ENCODE measurements around the gene IL13. TPM values are rescaled to one million over a fixed set of nuclear protein-coding genes. Genes with fewer than 3 reads are reported as not detected.

The IL13 gene
- 0.84 TPM for total RNA-seq
- not detected for polyA plus RNA-seq

DNA sequence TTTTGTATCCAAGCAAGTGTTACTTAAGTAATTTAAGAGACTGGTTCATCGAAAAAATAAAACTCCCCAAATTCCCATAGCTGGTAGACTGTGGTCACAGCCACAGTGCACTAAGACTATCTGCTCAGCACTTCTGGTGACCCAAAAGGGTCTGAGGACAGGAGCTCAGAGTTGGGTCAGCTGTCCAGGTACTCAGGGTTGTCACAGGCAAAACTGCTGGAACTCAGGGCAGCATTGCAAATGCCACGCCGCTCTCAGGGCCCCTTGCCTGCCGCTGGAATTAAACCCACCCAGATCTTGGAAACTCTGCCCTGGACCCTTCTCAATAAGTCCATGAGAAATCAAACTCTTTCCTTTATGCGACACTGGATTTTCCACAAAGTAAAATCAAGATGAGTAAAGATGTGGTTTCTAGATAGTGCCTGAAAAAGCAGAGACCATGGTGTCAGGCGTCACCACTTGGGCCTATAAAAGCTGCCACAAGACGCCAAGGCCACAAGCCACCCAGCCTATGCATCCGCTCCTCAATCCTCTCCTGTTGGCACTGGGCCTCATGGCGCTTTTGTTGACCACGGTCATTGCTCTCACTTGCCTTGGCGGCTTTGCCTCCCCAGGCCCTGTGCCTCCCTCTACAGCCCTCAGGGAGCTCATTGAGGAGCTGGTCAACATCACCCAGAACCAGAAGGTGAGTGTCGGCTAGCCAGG is at the start of gene IL13:
TSS of gene IL13 (plus strand) at position 498 of the 705 bp plus-strand sequence. CDS start at position 512, 14 bp downstream.
- Histone ChIP-seq H3K9me3 (ENCODE audit: control insufficient read depth in 2 of 2, low read length in 2 of 2) (no peaks in the 10 kb centered on the region), H3K27me3 (ENCODE audit: control insufficient read depth, insufficient read depth, low read length) (peaks cover 9% of the 10 kb centered on the region), H3K36me3 (ENCODE audit: control insufficient read depth, insufficient read depth, low read length) (no peaks in the 10 kb centered on the region), H3K27ac (ENCODE audit: insufficient read depth, low read length, poor library complexity, severe bottlenecking) (no peak within 1 kb of the TSS), H3K4me1 (ENCODE audit: control insufficient read depth, insufficient read depth, low read length, poor library complexity, severe bottlenecking) (peaks cover 13% of the 10 kb centered on the region), H3K4me3 (ENCODE audit: low read depth, low read length) (no peak within 1 kb of the TSS)
- ATAC-seq (ENCODE audit: low read depth in 2 of 2): no peak
- Mint-ChIP-seq H3K27ac (no peak within 1 kb of the TSS), H3K27me3 (peaks cover 46% of the 10 kb centered on the region), H3K9me3 (peaks cover 0 to 2% (median 0%) of the 10 kb centered on the region in 7 donors), H3K4me1 (peaks cover 0 to 14% (median 5%) of the 10 kb centered on the region in 4 donors), H3K4me3 (no peak within 1 kb of the TSS), H3K36me3 (no peaks in the 10 kb centered on the region)
- no peak for DNase-seq

DNA sequence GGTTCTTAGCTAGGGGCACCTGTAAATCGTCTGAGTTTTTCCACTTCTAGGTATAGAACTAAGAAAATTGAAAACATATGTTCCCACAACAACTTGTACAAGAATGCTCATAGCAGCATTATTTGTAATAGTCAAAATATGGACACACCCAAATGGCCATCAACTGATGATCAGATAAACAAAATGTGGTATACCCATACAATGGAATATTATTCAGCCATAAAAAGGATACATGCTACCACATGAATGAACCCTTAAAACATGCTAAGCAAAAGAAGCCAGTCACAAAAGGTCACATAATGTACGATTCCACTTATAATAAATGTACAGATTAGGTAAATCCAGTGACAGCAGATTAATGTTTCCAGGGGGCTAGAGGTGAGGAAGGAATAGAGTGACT is 46.0 kb upstream of the IL13 start:
- no peak overlapping the region for H3K4me3 Mint-ChIP-seq
- no peak overlapping the region for H3K27ac Mint-ChIP-seq
- H3K9me3 Mint-ChIP-seq: peaks cover 0 to 4% (median 0%) of the 10 kb centered on the region in 7 donors
- H3K27ac ChIP-seq (ENCODE audit: insufficient read depth, low read length, poor library complexity, severe bottlenecking): no peak overlapping the region
- peaks cover 46% of the 10 kb centered on the region for H3K36me3 Mint-ChIP-seq
- ATAC-seq (ENCODE audit: low read depth in 2 of 2): no peak
- H3K4me1 Mint-ChIP-seq: peaks cover 0 to 4% (median 0%) of the 10 kb centered on the region in 4 donors
- no peak overlapping the region for H3K4me3 ChIP-seq (ENCODE audit: low read depth, low read length)
- H3K27me3 ChIP-seq (ENCODE audit: control insufficient read depth, insufficient read depth, low read length): no peaks in the 10 kb centered on the region
- no peak for DNase-seq
- H3K4me1 ChIP-seq (ENCODE audit: control insufficient read depth, insufficient read depth, low read length, poor library complexity, severe bottlenecking): no peaks in the 10 kb centered on the region
- no peaks in the 10 kb centered on the region for H3K27me3 Mint-ChIP-seq
- H3K36me3 ChIP-seq (ENCODE audit: control insufficient read depth, insufficient read depth, low read length): peaks cover 44% of the 10 kb centered on the region
- no peaks in the 10 kb centered on the region for H3K9me3 ChIP-seq (ENCODE audit: control insufficient read depth in 2 of 2, low read length in 2 of 2)

DNA sequence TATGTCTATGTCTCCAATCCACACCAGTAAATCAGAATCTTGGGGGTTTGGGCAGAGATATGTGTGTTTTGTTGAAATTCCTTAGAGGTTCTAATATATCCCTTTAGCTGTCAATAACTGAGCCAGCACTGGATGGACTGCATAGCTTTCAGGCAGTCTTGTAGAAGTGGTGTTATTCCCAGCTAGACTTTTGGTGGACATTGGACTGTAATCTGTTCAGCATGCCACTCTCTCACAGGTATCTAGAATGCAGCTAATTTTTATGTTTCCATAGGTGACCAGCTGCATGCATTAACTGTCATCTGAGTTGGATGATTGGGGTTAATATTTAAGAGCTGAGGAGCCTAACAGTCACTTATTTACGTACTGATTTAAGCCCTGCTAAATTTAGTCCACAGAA is 45.1 kb upstream of the IL13 start:
- ATAC-seq (ENCODE audit: low read depth in 2 of 2) (no peak), DNase-seq (no peak)
- Mint-ChIP-seq H3K27me3 (no peaks in the 10 kb centered on the region), H3K4me1 (peaks cover 0 to 4% (median 0%) of the 10 kb centered on the region in 4 donors), H3K4me3 (no peak overlapping the region), H3K36me3 (peaks cover 46% of the 10 kb centered on the region), H3K27ac (no peak overlapping the region), H3K9me3 (peaks cover 0 to 4% (median 0%) of the 10 kb centered on the region in 7 donors)
- Histone ChIP-seq H3K36me3 (ENCODE audit: control insufficient read depth, insufficient read depth, low read length) (peaks cover 50% of the 10 kb centered on the region), H3K4me1 (ENCODE audit: control insufficient read depth, insufficient read depth, low read length, poor library complexity, severe bottlenecking) (no peaks in the 10 kb centered on the region), H3K27ac (ENCODE audit: insufficient read depth, low read length, poor library complexity, severe bottlenecking) (no peak overlapping the region), H3K27me3 (ENCODE audit: control insufficient read depth, insufficient read depth, low read length) (no peaks in the 10 kb centered on the region), H3K4me3 (ENCODE audit: low read depth, low read length) (no peak overlapping the region), H3K9me3 (ENCODE audit: control insufficient read depth in 2 of 2, low read length in 2 of 2) (no peaks in the 10 kb centered on the region)

DNA sequence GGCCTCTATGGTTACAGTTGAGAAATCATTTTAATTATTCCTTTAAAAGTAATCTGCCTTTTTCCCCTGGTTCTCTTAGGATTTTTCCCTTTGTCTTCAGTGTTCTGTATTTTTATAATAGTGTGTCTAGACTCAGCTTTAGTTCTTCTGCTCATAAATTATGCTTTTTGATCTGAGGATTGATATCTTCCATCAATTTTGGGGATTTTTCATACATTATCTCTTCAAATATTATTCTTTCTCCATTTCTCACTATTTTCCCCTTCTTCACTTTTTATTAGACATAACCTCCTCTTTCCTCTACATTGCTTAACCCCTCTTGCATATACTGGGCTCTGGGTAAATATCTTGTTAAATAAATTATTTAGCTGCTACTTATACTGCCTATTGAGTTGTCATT is 36.3 kb upstream of the IL13 start:
- Histone ChIP-seq H3K36me3 (ENCODE audit: control insufficient read depth, insufficient read depth, low read length) (peaks cover 30% of the 10 kb centered on the region), H3K4me1 (ENCODE audit: control insufficient read depth, insufficient read depth, low read length, poor library complexity, severe bottlenecking) (no peaks in the 10 kb centered on the region), H3K27me3 (ENCODE audit: control insufficient read depth, insufficient read depth, low read length) (no peaks in the 10 kb centered on the region), H3K27ac (ENCODE audit: insufficient read depth, low read length, poor library complexity, severe bottlenecking) (no peak overlapping the region), H3K4me3 (ENCODE audit: low read depth, low read length) (no peak overlapping the region), H3K9me3 (ENCODE audit: control insufficient read depth in 2 of 2, low read length in 2 of 2) (no peaks in the 10 kb centered on the region)
- no peak for DNase-seq
- H3K9me3 Mint-ChIP-seq: no peaks in the 10 kb centered on the region
- no peak overlapping the region for H3K27ac Mint-ChIP-seq
- peaks cover 46% of the 10 kb centered on the region for H3K36me3 Mint-ChIP-seq
- ATAC-seq (ENCODE audit: low read depth in 2 of 2): no peak
- H3K27me3 Mint-ChIP-seq: no peaks in the 10 kb centered on the region
- H3K4me1 Mint-ChIP-seq: peaks cover 0 to 5% (median 1%) of the 10 kb centered on the region in 4 donors
- no peak overlapping the region for H3K4me3 Mint-ChIP-seq

DNA sequence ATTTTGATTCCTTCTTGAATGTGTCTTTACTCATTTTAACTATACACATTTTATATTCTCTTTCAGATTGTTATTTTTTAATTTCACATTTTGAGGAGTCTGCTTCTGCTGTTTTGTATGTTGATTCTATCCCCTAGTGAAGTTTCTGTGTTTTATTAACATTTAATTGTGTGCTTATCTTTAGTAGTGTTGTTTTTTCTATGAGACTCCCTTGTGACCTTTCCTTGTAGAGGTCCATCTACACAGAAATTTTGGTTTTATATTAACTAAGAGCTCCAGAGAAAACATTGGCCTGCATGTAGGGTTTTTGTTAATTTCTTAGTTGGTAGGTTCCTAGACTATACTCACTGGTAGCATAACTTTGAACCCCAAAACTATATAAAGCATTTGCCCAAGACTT is 35.4 kb upstream of the IL13 start:
- Mint-ChIP-seq H3K36me3 (peaks cover 47% of the 10 kb centered on the region), H3K9me3 (no peaks in the 10 kb centered on the region)
- peaks cover 24% of the 10 kb centered on the region for H3K36me3 ChIP-seq (ENCODE audit: control insufficient read depth, insufficient read depth, low read length)

DNA sequence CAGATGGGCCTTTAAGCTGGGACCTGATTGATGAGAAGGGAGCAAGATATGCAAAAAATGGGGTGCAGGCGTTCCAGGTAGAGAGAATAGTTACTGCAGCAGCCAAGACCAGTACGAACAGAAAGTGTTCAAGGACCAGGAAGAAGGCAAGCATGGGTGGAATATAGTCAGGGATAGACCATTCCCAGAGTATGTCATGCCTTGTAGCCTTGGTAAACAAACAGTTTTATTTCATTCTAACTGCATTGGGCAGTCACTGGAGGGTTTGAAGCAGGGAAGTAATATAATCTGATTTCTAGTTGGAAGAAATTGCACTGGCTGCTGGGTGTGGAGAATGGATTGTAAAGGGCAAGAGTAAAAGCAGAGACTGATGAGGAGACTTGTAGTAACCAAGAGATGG is 30.5 kb upstream of the IL13 start:
- no peaks in the 10 kb centered on the region for H3K9me3 Mint-ChIP-seq
- peak overlapping the region in 1 of 4 donors; percentile 8 for H3K4me3 Mint-ChIP-seq
- ATAC-seq (ENCODE audit: low read depth in 2 of 2): no peak
- H3K9me3 ChIP-seq (ENCODE audit: control insufficient read depth in 2 of 2, low read length in 2 of 2): no peaks in the 10 kb centered on the region
- peak overlapping the region in 1 of 3 donors; percentile 1 for H3K27ac Mint-ChIP-seq
- peaks cover 9 to 32% (median 19%) of the 10 kb centered on the region in 4 donors for H3K4me1 Mint-ChIP-seq
- H3K27me3 Mint-ChIP-seq: no peaks in the 10 kb centered on the region
- H3K27me3 ChIP-seq (ENCODE audit: control insufficient read depth, insufficient read depth, low read length): no peaks in the 10 kb centered on the region
- DNase-seq: no peak
- H3K36me3 ChIP-seq (ENCODE audit: control insufficient read depth, insufficient read depth, low read length): peaks cover 8% of the 10 kb centered on the region
- H3K36me3 Mint-ChIP-seq: peaks cover 49% of the 10 kb centered on the region
- H3K4me3 ChIP-seq (ENCODE audit: low read depth, low read length): no peak overlapping the region
- H3K4me1 ChIP-seq (ENCODE audit: control insufficient read depth, insufficient read depth, low read length, poor library complexity, severe bottlenecking): peaks cover 9% of the 10 kb centered on the region
- H3K27ac ChIP-seq (ENCODE audit: insufficient read depth, low read length, poor library complexity, severe bottlenecking): no peak overlapping the region

More for the DNA sequence above, 35.4 kb upstream of the IL13 start:
- H3K4me3 ChIP-seq (ENCODE audit: low read depth, low read length): no peak overlapping the region
- no peaks in the 10 kb centered on the region for H3K4me1 ChIP-seq (ENCODE audit: control insufficient read depth, insufficient read depth, low read length, poor library complexity, severe bottlenecking)
- H3K27me3 ChIP-seq (ENCODE audit: control insufficient read depth, insufficient read depth, low read length): no peaks in the 10 kb centered on the region
- H3K4me1 Mint-ChIP-seq: peaks cover 0 to 10% (median 3%) of the 10 kb centered on the region in 4 donors
- ATAC-seq (ENCODE audit: low read depth in 2 of 2): no peak
- H3K4me3 Mint-ChIP-seq: no peak overlapping the region
- no peak overlapping the region for H3K27ac ChIP-seq (ENCODE audit: insufficient read depth, low read length, poor library complexity, severe bottlenecking)
- no peaks in the 10 kb centered on the region for H3K27me3 Mint-ChIP-seq
- no peak for DNase-seq
- H3K27ac Mint-ChIP-seq: no peak overlapping the region
- H3K9me3 ChIP-seq (ENCODE audit: control insufficient read depth in 2 of 2, low read length in 2 of 2): no peaks in the 10 kb centered on the region

DNA sequence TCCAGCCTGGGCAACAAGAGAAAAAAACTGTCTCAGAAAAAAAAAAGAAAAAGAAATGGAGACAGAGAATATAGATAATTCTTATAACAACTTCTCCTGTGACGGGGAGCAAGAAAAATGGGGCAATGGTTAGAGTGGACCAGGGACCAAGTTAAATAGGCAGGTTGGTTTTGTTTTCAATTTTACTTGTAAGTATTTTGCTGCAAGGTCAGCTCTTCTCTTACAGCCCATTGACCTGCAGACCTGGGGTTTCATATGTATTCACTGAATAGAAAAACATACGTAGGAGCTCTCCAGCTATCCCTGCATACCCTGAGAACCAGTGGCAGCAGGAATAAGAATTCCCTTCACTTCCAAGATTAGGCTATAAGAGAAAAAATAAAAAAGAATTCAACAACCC is 29.2 kb upstream of the IL13 start:
- Histone ChIP-seq H3K4me3 (ENCODE audit: low read depth, low read length) (no peak overlapping the region), H3K27me3 (ENCODE audit: control insufficient read depth, insufficient read depth, low read length) (no peaks in the 10 kb centered on the region), H3K4me1 (ENCODE audit: control insufficient read depth, insufficient read depth, low read length, poor library complexity, severe bottlenecking) (peaks cover 9% of the 10 kb centered on the region), H3K27ac (ENCODE audit: insufficient read depth, low read length, poor library complexity, severe bottlenecking) (no peak overlapping the region), H3K9me3 (ENCODE audit: control insufficient read depth in 2 of 2, low read length in 2 of 2) (no peaks in the 10 kb centered on the region), H3K36me3 (ENCODE audit: control insufficient read depth, insufficient read depth, low read length) (peaks cover 8% of the 10 kb centered on the region)
- DNase-seq (no peak), ATAC-seq (ENCODE audit: low read depth in 2 of 2) (no peak)
- peak overlapping the region; percentile 55 to 75 (median 74) for H3K27ac Mint-ChIP-seq
- H3K9me3 Mint-ChIP-seq: no peaks in the 10 kb centered on the region
- H3K36me3 Mint-ChIP-seq: peaks cover 37% of the 10 kb centered on the region
- H3K27me3 Mint-ChIP-seq: no peaks in the 10 kb centered on the region
- peaks cover 6 to 32% (median 19%) of the 10 kb centered on the region in 4 donors for H3K4me1 Mint-ChIP-seq
- H3K4me3 Mint-ChIP-seq: no peak overlapping the region
